Measurements from ENCODE around the gene STK40.
A peak's percentile ranks its signal among the peaks of the same experiment; 100 is the strongest.

STK40 gene

GRCh38 chr1:36389999-36390398, 4.3 kb upstream of the STK40 start:
- H3K27me3 ChIP-seq (ENCODE audit: insufficient read depth, insufficient read length) = no peaks in the 10 kb centered on the region
- H3K36me3 ChIP-seq (ENCODE audit: insufficient read depth, insufficient read length, low read length) = peaks cover 57% of the 10 kb centered on the region
- no peak overlapping the region for H3K4me3 ChIP-seq (ENCODE audit: insufficient read length, low read depth)
- no peaks in the 10 kb centered on the region for H3K9me3 ChIP-seq (ENCODE audit: insufficient read depth, low read length)
- no peak overlapping the region for H3K9ac ChIP-seq (ENCODE audit: insufficient read length, low read depth)
- H3K4me1 ChIP-seq (ENCODE audit: insufficient read depth, insufficient read length) = peaks cover 12% of the 10 kb centered on the region
- no peak for TF ChIP-seq ZNF274 (IDR thresholded peaks at IDR 0.05; ENCODE audit: low read depth, low read length)
- no peak for TF ChIP-seq SUZ12 (IDR thresholded peaks at IDR 0.05; ENCODE audit: extremely low read depth, insufficient read depth, insufficient read length)
- no peak for TF ChIP-seq YY1 (IDR thresholded peaks at IDR 0.05; ENCODE audit: insufficient read depth, insufficient read length)
- no peak for DNase-seq (ENCODE audit: low read depth, low spot score)

DNA sequence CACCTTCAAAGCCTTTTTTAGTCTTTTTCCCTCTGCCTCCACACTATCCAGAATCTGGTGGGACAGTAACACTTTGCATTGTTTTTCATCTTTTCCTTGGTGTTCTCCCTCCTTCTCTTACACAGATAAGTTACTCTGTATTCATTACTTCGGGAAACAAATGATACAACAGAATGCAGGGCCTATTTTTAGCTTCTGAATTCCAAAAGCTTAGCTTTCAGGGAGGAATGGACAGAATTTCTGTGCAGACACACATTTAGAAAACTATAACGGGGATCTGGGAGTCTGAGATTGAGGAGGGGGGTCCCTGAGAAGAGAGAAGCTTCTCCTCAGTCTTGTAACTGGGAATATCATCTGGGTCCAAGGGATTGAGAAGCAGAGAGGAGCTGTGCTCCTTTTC, 3.5 kb upstream of the STK40 start:
- H3K9ac ChIP-seq (ENCODE audit: insufficient read length, low read depth) = no peak overlapping the region

GRCh38 chr1:36387141-36387949, 1.6 kb upstream of the STK40 start:
- DNase-seq (ENCODE audit: low read depth, low spot score) = no peak
- Histone ChIP-seq H3K4me3 (ENCODE audit: insufficient read length, low read depth) (peak overlapping the region; percentile 69), H3K9me3 (ENCODE audit: insufficient read depth, low read length) (no peaks in the 10 kb centered on the region), H3K4me1 (ENCODE audit: insufficient read depth, insufficient read length) (peaks cover 12% of the 10 kb centered on the region), H3K9ac (ENCODE audit: insufficient read length, low read depth) (peak overlapping the region; percentile 77), H3K36me3 (ENCODE audit: insufficient read depth, insufficient read length, low read length) (peaks cover 36% of the 10 kb centered on the region), H3K27me3 (ENCODE audit: insufficient read depth, insufficient read length) (no peaks in the 10 kb centered on the region)
- TF ChIP-seq SUZ12 (IDR thresholded peaks at IDR 0.05; ENCODE audit: extremely low read depth, insufficient read depth, insufficient read length) (no peak), ZNF274 (IDR thresholded peaks at IDR 0.05; ENCODE audit: low read depth, low read length) (no peak), YY1 (IDR thresholded peaks at IDR 0.05; ENCODE audit: insufficient read depth, insufficient read length) (no peak)

More for the DNA sequence above, 3.5 kb upstream of the STK40 start:
- Histone ChIP-seq H3K27me3 (ENCODE audit: insufficient read depth, insufficient read length) (no peaks in the 10 kb centered on the region), H3K4me1 (ENCODE audit: insufficient read depth, insufficient read length) (peaks cover 12% of the 10 kb centered on the region), H3K36me3 (ENCODE audit: insufficient read depth, insufficient read length, low read length) (peaks cover 54% of the 10 kb centered on the region), H3K9me3 (ENCODE audit: insufficient read depth, low read length) (no peaks in the 10 kb centered on the region), H3K4me3 (ENCODE audit: insufficient read length, low read depth) (no peak overlapping the region)
- no peak for DNase-seq (ENCODE audit: low read depth, low spot score)
- TF ChIP-seq YY1 (IDR thresholded peaks at IDR 0.05; ENCODE audit: insufficient read depth, insufficient read length) (no peak), SUZ12 (IDR thresholded peaks at IDR 0.05; ENCODE audit: extremely low read depth, insufficient read depth, insufficient read length) (no peak), ZNF274 (IDR thresholded peaks at IDR 0.05; ENCODE audit: low read depth, low read length) (no peak)

DNA sequence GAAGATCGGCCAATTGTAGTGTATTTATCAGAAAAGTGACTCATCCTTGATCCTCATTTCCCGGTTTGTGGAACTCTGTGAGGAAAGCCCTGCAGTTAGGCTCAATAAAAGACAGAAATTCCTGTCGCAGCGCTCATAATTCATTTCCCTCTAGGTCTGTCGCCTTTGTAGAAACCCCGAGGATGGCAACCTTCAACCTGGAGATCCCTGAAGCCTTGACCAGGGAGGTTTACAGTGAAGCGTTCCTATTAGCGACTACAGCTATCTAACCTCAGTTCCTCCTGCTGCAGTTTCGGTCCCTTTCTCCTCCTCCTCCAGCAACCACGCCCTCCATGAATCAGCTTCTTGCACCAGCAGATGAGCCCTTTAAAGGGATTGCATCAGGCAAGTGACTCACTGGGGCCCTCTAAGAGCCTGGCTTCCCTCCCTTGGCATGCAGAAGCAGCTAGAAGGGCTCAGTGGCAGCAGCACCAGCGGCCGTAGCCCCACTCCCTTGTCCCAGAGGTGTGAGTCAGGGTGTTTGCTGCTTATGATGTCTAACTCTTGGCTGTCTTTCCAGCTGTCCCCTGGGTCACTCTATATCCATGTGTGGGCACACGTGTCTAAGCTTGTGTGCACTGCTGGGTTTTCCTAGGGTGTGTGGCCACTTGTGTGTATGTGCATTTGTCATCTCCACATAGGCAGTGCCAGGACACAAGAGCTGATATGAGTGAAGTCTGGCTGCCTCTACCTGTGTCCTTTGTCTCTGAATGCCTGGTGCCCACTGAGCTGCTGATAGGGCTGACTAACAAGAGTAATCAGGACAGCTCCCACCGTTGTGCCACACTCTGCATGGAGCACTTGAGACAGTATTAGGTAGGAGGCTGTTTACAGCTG, 779 bp upstream of the STK40 start:
- peak; percentile 98 for DNase-seq (ENCODE audit: low read depth, low spot score)
- Histone ChIP-seq H3K4me3 (ENCODE audit: insufficient read length, low read depth) (peak overlapping the region; percentile 69), H3K27me3 (ENCODE audit: insufficient read depth, insufficient read length) (no peaks in the 10 kb centered on the region), H3K9me3 (ENCODE audit: insufficient read depth, low read length) (no peaks in the 10 kb centered on the region), H3K9ac (ENCODE audit: insufficient read length, low read depth) (peak overlapping the region; percentile 77), H3K4me1 (ENCODE audit: insufficient read depth, insufficient read length) (peaks cover 12% of the 10 kb centered on the region), H3K36me3 (ENCODE audit: insufficient read depth, insufficient read length, low read length) (peaks cover 35% of the 10 kb centered on the region)
- TF ChIP-seq YY1 (IDR thresholded peaks at IDR 0.05; ENCODE audit: insufficient read depth, insufficient read length) (no peak), SUZ12 (IDR thresholded peaks at IDR 0.05; ENCODE audit: extremely low read depth, insufficient read depth, insufficient read length) (no peak), ZNF274 (IDR thresholded peaks at IDR 0.05; ENCODE audit: low read depth, low read length) (no peak)

DNA sequence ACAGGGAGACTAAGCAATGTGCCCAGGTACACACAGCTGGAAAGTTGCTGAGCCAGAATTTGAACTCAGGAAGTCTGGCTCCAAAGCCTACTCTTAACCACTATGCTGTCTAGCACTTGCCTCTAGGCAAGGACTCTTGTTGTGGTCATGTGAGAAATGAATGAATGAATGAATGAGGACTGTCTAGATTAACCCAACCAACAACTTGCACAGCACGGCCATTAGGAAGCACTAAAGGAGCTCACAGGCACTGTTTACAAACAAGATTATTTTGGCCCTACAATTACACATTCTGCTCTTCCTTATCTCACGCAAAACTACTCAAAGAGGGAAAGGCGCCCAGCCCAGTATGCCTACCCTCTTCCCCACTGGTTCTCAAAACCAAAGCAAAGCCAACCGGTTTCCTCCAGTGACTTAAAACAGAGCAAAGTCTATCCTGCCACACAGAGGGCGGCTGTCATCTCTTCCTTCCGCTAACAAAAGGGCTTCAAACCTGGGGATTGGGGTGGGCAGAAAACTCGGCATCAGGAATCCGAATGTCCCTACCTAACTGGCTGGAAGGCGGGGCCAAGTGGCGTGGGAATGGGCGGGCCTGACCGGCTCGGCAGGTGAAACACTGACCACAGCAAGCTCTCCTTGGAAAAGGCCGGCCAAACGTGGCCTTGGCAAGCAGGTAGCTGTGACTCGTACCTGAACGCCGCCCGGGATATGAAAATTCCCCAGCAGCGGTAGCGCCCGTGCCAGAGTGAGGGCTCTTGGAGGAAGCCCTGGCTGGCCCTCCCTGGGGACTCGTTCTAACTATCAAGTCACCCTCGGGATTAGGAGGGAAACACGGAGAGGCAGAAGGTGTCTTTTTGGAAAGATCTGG, 948 bp downstream of the STK40 start:
- no peaks in the 10 kb centered on the region for H3K9me3 ChIP-seq (ENCODE audit: insufficient read depth, low read length)
- TF ChIP-seq SUZ12 (IDR thresholded peaks at IDR 0.05; ENCODE audit: extremely low read depth, insufficient read depth, insufficient read length) (no peak), YY1 (IDR thresholded peaks at IDR 0.05; ENCODE audit: insufficient read depth, insufficient read length) (no peak), ZNF274 (IDR thresholded peaks at IDR 0.05; ENCODE audit: low read depth, low read length) (no peak)
- peaks cover 19% of the 10 kb centered on the region for H3K4me1 ChIP-seq (ENCODE audit: insufficient read depth, insufficient read length)
- H3K4me3 ChIP-seq (ENCODE audit: insufficient read length, low read depth) = peak overlapping the region; percentile 87
- H3K36me3 ChIP-seq (ENCODE audit: insufficient read depth, insufficient read length, low read length) = peaks cover 25% of the 10 kb centered on the region
- H3K27me3 ChIP-seq (ENCODE audit: insufficient read depth, insufficient read length) = no peaks in the 10 kb centered on the region
- peak overlapping the region; percentile 89 for H3K9ac ChIP-seq (ENCODE audit: insufficient read length, low read depth)
- no peak for DNase-seq (ENCODE audit: low read depth, low spot score)

GRCh38 chr1:36383240-36383639, 2.5 kb downstream of the STK40 start:
- no peak overlapping the region for H3K4me3 ChIP-seq (ENCODE audit: insufficient read length, low read depth)
- H3K27me3 ChIP-seq (ENCODE audit: insufficient read depth, insufficient read length) = no peaks in the 10 kb centered on the region
- TF ChIP-seq SUZ12 (IDR thresholded peaks at IDR 0.05; ENCODE audit: extremely low read depth, insufficient read depth, insufficient read length) (no peak), YY1 (IDR thresholded peaks at IDR 0.05; ENCODE audit: insufficient read depth, insufficient read length) (no peak), ZNF274 (IDR thresholded peaks at IDR 0.05; ENCODE audit: low read depth, low read length) (no peak)
- peaks cover 19% of the 10 kb centered on the region for H3K36me3 ChIP-seq (ENCODE audit: insufficient read depth, insufficient read length, low read length)
- H3K9me3 ChIP-seq (ENCODE audit: insufficient read depth, low read length) = no peaks in the 10 kb centered on the region
- no peak for DNase-seq (ENCODE audit: low read depth, low spot score)
- H3K4me1 ChIP-seq (ENCODE audit: insufficient read depth, insufficient read length) = peaks cover 19% of the 10 kb centered on the region
- H3K9ac ChIP-seq (ENCODE audit: insufficient read length, low read depth) = no peak overlapping the region
